Iris pigment epithelial cell (primary cell): ENCODE measurements around the gene GNE.
"Not testable (repeated sequence)": the region's sequence is repeated elsewhere in the genome, so short reads cannot be mapped to it uniquely, and the experiment has no call there.

Source experiments
- DNase-seq: peaks from one replicate; pipeline ENCODE4 v3.0.0-alpha.2; 2011; ENCODE audit warnings: low read depth

Gene GNE, protein sequence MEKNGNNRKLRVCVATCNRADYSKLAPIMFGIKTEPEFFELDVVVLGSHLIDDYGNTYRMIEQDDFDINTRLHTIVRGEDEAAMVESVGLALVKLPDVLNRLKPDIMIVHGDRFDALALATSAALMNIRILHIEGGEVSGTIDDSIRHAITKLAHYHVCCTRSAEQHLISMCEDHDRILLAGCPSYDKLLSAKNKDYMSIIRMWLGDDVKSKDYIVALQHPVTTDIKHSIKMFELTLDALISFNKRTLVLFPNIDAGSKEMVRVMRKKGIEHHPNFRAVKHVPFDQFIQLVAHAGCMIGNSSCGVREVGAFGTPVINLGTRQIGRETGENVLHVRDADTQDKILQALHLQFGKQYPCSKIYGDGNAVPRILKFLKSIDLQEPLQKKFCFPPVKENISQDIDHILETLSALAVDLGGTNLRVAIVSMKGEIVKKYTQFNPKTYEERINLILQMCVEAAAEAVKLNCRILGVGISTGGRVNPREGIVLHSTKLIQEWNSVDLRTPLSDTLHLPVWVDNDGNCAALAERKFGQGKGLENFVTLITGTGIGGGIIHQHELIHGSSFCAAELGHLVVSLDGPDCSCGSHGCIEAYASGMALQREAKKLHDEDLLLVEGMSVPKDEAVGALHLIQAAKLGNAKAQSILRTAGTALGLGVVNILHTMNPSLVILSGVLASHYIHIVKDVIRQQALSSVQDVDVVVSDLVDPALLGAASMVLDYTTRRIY

DNA sequence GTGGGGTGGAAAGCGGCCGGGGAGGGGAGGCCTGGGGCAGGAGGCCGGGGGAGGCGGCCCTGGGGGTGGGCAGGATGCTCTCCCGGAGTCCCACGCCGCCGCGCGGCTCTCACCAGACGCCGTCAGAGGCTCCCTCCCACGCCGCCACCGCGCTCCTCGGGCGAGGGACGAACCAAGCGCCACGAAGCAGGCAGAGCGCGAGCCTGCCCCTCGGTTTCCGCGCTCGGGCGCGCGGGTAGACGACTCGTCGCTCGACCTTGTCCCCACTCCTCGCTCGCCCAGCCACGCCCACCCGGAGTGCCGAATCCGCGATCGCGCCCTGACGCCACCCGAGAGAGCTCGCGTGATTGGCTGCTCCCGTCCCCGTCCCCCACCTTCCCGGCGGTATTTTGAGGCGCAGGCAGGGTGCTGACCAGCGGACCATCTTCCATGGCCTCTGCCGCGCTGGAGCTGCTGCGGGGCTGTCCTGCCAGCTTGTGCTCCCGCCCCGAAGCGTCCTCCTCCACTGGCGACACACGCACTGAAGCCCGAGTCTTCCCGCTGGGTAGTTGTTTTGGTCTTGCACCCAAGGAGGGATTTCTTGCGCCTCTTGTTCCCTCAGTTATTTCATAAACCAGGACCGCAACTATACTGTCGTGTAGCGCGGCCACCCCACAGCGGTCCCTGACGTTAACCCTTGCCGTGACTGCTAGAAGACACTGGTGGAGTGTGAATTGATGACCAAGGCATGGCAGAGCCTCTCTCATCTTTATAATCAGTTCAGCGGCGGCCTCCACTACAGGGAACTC lies at the start of gene GNE:
Gene GNE, minus strand, starts transcription at position 241 of the 788 bp plus-strand sequence. CDS start 9,093 bp downstream, outside the sequence.
- peak; percentile 98 for DNase-seq

DNA sequence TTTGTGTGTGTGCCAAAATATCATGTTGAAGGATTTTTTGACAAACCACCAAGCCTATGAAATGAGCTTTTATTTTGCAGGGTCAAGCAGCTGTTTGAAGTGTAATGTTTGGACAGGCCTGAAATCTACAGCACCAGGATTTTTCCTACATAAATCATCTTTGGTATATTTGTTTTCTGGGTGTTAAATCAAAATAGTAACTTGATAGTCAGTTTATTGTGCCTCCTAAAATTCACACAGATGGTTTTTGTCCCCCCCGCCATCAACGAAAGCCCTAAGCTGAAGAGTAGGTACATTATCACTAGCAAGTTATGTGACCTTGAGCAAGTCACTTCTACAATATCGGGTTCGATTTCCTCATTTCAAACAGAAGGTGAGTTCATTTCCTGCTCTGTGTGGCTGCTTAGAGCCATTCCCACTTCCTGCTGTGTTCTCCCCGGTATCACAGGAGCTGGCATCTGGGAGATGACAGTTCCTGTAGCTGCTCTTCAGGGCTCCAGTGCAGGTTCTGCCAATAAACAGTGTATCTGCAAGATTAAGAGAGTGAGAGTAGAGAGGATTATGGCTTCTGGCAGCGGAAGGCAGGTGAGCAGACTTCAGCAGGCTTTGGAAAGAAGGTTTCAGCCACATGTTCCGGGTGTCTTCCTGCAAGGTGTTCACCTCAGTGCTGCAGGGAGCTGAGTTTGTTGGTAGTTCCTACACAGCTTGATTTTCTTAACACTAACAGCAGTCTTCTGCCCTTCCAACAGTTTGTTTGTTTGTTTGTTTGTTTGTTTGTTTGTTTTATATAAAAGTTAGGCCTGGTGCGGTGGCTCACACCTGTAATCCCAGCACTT lies 48.4 kb upstream of the GNE start:
- DNase-seq = peak; percentile 17

DNA sequence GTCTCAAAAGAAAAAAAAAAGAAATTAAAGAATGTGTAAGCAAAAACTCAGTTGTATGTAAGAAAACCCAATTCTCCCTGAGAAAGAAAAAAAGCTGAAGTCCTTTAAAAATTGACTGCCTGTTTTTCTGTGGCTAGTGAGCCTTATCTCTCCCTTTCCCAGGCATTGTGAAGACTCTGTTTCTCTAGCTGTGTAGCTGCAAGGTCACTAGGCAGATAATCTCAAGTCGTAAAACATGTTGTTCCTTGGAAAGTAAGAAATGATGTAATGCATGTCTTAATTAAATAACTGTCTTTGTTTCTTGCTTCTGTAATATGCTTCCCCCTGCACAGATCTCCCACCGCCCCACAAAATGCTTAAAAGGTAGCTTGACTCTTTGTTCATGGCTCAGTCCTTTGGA lies 46.1 kb upstream of the GNE start:
- not testable (repeated sequence) for DNase-seq

DNA sequence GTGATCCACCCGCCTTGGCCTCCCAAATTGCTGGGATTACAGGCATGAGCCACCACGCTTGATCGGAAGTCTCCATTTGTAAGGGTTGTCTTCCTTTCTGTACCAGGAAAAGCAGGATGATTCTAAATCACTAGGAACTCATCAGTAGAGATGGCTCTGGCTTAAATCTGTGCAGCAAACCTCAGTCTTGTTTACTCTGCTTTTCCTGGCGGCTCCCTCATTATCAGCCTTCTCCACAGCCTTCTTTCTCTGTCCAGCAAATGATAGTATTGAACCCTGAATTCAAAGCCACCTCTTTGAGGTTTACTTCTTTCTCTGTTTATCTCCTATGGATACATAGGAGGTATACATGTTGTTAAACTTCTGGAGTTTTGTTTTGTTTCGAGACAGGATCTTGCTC lies 43.0 kb upstream of the GNE start:
- no peak for DNase-seq

DNA sequence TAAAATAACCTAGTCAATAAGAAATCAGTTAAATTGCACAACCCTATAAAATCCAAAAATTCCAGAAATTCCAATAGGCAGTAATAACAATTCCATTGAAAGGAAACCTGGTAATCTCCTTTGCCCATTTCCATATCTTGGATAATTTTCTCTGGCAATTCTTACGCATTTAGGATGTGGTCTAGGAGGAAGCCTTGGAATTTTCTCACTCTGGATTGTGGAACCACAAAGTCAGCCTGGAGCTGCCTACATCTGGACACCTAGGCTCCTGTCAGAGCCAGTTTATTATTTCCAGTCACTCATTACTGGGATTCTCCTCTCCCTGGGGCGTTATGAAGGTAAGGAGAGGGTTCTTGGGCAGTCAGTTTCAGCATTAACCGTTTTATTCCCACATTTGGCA lies 40.3 kb upstream of the GNE start:
- peak; percentile 12 for DNase-seq

DNA sequence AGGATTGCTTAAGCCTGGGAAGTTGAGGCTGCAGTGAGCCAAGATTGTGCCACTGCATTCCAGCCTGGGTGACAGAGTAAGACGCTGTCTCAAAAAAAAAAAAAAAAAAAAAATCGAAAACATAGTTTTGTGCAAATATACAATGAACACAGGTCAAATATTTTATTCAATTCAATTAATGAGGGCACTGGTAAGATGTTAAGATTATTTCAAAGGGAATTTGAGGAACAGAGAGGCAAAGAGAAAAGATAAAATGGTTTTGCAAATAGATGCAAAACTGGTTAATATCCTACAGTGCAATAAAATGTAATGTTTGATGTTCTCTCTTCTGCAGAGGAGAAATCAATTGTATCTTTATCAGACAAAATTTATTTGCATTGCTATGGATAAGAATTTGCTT lies 39.5 kb upstream of the GNE start:
- DNase-seq = no peak

DNA sequence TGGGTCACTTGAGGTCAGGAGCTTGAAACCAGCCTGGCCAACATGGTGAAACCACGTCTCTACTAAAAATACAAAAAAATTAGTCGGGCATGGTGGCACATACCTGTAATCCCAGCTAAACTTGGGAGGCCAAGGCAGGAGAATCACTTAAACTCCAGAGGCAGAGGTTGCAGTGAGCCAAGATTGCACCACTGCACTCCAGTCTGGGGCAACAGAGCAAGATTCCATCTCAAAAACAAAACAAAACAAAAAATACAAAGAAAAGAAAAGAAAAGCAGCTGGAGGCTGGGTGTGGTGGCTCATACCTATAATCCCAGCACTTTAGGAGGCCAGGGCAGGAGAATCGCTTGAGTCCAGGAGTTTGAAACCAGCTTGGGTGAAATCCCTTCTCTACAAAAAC lies 36.7 kb upstream of the GNE start:
- DNase-seq = not testable (repeated sequence)

DNA sequence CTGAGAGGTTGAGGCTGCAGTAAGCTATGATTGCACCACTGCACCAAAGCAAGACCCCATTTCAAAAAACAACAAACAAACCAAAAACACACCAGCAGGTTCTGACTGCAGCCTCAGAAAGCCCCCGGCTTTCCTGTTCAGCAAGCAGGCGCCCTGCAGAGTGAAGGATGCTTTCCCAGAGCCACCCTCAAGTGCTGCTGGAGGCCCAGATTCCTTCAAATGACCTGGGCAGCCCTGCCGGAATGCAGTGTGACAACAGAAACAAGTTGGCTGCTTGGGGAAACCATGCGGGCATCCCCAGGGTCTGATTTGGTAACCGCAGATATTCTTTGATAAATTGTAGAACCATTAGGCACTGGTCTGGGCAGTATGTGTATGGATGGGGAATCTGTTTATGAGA lies 35.7 kb upstream of the GNE start:
- DNase-seq = no peak

DNA sequence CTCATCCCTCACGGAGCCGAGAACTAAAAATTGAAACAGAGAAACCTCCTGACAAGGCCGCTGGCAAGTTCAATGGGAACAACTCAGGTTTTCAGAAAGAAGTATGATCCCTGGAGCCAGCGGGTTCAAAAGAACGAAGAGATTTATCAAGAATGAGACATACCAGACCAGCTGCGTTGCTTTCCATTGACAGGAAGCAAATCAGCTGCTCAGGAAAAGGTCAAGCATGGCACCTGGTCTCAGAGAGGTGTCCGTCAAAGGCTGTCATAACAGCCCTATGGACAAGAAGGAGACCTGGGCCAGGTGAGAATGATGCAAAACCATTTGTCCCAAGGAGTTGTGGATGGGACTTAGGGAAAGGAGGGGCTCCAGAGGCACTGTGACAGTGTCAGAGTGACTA lies 34.9 kb upstream of the GNE start:
- DNase-seq = no peak

DNA sequence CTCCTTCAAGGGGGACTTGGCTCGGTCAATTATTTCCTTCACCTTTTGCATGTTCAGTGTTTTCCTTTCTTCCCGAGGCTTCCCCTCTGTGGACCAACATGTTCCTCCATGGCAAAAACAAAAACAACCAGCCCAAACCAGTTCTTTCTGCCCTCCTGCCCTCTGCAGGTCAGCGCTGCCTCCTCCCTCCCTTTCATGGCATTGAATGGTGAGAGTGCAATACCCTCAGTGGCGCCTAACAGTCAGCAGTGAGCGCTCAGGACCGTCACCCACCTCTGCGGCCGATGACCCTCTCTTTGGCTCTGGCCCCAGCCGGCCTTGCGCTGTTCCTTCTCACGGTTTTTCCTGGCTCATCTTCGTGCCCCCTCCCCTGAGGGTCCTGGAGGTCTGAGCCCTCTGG lies 34.4 kb upstream of the GNE start:
- DNase-seq = no peak

DNA sequence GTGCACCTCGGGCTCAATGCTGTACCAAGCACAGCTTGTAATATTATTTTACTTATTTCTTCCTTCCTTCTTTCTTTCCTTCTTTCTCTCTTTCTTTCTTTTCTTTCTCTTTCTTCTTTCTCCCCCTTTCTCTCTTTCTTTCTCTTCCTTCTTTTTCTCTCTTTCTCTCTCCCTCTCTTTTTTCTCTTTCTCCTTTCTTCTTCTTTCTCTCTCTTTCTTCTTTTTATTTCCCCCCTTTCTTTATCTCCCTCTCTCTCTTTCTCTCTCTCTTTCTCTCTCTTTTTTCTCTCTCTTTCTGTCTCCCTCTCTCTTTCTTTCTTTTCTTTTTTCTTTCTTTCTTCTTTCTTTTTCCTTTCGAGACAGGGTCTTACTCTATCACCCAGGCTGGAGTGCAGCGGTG lies 32.7 kb upstream of the GNE start:
- no peak for DNase-seq

DNA sequence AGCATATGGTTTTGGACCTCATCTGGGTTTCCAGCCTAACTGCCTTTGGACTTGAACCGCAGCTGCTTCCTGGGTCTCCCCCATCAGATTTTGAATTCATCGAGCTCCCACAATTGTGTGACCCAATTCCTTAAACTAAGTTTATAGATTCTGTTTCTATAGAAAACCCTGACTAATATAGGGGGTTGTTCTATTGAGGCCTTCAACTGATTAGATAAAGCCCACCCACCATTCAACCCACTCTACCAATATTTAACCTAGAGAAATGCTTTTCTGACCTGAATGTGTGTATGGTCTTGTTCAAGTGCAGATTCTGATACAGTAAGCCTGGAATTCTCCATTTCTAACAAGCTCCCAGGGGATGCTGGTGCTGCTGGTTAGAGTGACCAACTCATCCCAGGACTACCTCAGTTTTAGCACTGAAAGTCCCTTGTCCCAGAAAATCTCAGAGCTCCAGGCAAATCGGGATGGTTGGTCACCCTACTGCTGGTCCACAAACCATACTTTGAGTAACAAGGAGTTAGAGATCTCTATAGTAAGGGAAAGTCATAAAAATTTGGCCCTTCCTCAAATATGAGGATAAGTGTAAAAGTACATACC lies 31.7 kb upstream of the GNE start:
- DNase-seq = no peak

DNA sequence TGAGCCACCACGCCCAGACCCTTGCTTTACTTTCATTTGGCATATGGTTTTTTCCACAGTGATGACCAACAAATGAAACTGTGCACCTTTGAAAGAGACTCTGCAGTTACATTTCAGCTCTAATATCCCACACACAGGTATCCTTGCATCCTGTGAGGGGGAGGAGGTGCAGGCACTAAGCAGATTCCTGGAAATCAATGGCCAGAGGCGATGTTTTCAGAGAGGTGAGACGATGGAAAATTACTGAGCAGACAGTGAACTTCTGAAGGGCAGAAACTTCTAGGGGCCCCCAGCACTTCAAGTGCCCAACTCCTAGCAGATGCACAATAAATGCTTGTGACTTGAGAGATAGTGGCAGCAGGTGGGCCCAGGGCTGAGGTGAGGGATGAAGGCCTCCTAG lies 29.8 kb upstream of the GNE start:
- DNase-seq = no peak

DNA sequence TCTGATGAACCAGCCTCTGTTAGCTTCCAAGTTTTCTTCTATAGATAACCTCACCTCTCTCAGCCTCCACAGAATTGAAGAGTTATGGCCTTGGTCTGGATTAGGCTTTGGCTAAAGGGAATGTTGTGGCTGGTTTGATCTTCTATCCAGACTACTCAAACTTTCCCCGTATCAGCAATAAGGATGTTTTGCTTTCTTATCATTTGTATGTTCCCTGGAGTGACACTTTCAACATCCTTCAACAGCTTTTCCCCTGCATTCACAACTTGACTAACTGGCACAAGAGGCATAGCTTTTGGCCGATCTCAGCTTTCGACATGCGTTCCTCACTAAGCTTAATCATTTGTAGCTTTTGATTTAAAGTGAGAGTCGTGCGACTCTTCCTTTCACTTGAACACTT lies 28.1 kb upstream of the GNE start:
- DNase-seq = no peak

DNA sequence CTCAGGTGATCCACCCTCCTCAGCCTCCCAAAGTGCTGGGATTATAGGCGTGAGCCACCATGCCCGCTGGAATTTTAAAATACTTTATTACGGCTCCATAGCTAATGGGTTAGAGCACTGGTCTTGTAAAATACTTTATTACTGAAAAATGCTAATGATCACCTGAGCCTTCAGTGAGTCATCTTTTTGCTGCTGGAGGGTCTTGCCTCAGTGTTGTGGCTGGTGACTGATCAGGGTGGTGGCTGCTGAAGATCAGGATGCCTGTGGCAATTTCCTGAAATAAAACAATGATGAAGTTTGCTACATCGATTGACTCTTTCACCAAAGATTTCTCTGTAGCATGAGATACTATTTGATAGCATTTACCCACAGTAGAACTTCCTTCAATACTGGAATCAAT lies 26.0 kb upstream of the GNE start:
- DNase-seq = no peak

DNA sequence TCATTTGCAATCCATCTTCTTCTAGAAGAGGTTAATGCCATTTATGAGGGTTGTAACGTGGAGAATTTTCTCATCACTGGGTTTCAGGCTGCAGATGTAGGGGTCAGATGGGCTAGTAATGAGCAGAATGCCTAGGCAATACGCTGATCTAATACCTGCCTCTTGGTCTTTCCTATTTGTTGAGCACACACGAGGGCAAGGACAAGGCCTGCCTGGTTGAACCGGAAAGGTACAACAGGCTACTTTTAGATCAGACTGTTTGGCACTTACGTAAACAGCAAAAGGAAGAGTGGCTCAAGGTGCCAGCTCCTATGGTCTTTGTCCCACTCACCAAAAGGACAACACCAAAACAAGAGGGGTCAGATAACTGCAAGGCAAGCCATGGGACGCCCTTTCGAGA lies 24.0 kb upstream of the GNE start:
- DNase-seq = no peak

DNA sequence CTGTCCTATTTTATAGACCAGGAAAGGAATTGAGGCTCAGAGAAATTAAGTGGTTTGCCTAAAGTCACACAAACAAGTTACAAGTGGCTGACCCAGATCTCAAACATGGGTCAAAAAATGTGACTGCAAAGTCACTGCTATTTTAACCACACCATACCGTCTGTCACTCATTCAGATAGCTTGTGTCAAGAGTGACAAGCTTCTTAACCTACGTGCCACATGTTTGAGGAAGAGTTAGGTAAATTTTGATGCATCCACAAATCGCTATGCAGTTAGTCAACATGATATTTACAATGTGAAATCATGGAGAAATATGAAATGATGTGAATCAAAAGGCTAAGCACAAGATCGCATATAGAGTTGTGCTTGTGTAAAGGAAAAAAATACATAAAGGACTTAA lies 22.7 kb upstream of the GNE start:
- no peak for DNase-seq

DNA sequence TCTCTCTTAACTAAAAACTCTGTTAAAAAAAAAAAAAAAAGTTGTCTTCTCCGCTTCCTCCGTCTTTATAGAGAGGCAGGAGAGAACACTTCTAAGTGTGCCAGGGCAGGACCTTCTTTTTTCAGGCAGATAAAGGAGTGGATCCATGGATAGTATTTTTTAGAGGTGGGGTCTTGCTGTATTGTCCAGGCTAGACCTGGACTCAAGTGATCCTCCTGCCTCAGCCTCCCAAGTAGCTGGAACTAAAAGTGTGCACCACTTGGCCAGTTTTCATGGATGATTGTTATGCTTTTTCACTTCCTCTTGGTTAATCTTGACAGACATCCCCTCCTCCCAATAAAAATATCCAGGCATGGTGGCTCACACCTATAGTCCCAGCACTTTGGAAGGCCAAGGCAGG lies 20.0 kb upstream of the GNE start:
- no peak for DNase-seq

DNA sequence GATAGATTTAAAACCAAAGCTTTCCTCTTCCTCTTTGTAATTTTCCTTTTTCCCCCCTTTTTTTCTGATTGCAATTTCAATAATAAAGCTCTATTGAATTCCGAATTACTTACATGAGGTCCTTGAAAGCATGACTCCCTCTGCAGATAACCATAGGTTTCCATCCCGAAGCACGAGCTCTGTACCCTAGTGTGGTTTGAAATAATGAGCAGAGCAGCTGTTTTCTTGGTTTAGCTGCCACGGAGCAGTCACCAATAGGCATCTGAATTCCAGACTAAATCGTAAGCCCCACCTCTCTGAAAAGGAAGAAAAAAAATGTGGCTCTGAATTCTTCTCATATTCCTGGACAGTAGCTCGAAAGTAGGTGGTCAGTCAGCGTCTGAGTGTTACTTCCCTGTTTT lies 18.5 kb upstream of the GNE start:
- peak; percentile 81 for DNase-seq

DNA sequence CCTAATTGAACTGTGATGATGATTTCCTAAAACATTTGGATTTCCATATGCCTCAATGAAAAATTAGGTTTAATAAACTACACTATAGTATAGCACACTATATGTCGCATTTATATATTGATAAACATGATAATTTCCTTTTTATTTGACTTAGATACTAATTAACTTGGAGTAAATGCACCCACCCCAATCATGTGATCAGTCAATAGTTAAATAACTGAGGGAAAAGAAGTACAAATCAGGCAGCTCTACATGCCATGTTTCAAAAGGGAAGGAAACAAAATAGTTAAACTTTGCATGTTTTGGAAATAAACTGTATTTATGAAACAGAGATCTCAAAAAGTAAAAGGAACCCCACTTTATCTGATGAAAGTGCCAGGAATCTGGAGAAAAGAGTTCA lies 18.0 kb upstream of the GNE start:
- no peak for DNase-seq

DNA sequence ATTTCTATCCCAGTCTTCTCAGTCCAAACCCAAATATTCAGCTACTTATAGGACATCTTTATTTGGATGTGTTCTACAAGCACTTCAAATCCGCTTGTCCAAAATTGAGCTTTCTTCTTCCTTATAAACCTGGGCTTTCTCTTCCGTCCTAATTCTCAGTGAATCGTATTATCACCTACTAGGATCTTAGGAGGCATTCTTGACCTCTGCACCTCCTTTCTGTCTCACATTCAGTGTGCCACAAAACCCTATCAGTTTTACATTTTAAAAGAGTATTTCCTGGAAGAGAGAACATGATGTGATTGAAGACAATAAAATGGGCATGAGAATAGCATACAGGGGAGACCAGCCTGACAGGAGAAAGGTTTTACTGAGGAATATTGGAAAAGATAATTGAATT lies 16.8 kb upstream of the GNE start:
- no peak for DNase-seq

DNA sequence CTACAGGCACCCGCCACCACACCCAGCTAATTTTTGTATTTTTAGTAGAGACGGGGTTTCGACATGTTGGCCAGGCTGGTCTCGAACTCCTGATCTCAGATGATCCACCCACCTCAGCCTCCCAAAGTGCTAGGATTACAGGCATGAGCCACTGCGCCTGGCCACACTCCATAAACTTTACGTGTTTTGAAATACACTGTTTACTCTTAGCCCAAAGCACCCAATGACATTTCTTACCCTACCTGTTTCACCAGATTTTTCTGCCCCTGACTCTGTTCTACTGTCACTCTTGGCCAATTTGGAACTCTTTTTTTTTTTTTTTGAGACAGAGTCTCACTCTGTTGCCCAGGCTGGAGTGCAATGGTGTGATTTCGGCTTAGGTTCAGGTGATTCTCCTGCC lies 15.1 kb upstream of the GNE start:
- not testable (repeated sequence) for DNase-seq
